ENCODE data around the gene PLCG1. TPM values are rescaled to one million over a fixed set of nuclear protein-coding genes. Genes with fewer than 3 reads are reported as not detected.

The PLCG1 gene
- total and polyA plus RNA-seq, 2 of the 8 experiments (the other 6 are each of a cell fraction or from before 2014, with no cell fraction given), result 103 to 154 TPM

DNA sequence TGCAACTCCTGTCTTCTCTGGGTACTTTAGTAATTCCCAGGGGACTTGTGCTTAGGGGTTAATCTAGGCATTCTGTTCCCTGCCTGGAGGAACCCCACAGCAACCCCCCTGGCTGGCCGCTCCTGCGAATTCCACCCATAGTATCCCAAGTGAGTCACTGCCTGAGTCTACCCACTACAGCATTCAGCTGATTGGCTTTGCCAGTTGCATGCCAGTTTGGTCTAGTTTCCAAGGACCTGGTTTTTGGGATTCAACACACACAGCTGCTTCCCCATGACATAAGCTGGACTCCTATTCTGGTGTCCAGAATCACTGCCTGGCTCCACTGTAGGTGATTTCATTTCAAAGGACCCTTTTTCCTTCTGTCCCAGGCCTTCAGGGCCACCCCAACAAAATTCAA is 40.3 kb downstream of the PLCG1 start:
- CTCF ChIA-PET (ENCODE audit: partially characterized antibody), result interaction anchor here (1.3 to 7.3 kb wide), 4 partner anchors 43 to 212 kb away, joined by 3 to 112 read pairs (median 4); partner anchors contain the start of gene LPIN3

More for the DNA sequence above, 40.3 kb downstream of the PLCG1 start:
- FAIRE-seq (no peak), DNase-seq (ENCODE audit: low read depth in 1 of 2, low spot score in 2 of 2) (peak; percentile 13 to 40)
- H3K79me2 ChIP-seq (ENCODE audit: control insufficient read depth in 1 of 2, insufficient read depth in 2 of 2, low read length in 2 of 2), result no peaks in the 10 kb centered on the region
- no peak overlapping the region for H3K9ac ChIP-seq (replicated peaks in 1 of 4; ENCODE audit: extremely low read depth in 1 of 4, low read depth in 3 of 4, low read length in 3 of 4)
- H3K79me1 ChIP-seq (ENCODE audit: low read depth, low read length), result no peaks in the 10 kb centered on the region
- peaks cover 17 to 42% (median 33%) of the 10 kb centered on the region in 4 experiments for H3K36me3 ChIP-seq (ENCODE audit: control insufficient read depth in 2 of 4, insufficient read depth in 4 of 4, low read length in 3 of 4)
- POLR2A ChIA-PET (ENCODE audit: partially characterized antibody), result interaction anchor here (1.6 kb wide), 1 partner anchor 22 kb away, joined by 3 read pairs; no protein-coding TSS in a partner anchor
- H3K14ac ChIP-seq (ENCODE audit: insufficient read length), result no peak overlapping the region
- H3K23me2 ChIP-seq (ENCODE audit: low read depth, low read length), result no peaks in the 10 kb centered on the region
- H2BK12ac ChIP-seq (ENCODE audit: low read depth, low read length), result no peak overlapping the region
- no peak overlapping the region for H4K91ac ChIP-seq (replicated peaks; ENCODE audit: insufficient read length, low read length)
- peaks cover 4 to 12% of the 10 kb centered on the region in 2 experiments for H4K20me1 ChIP-seq (replicated peaks in 1 of 2; ENCODE audit: control insufficient read depth in 1 of 2, insufficient read depth in 2 of 2, low read length in 2 of 2)
- H2AFZ ChIP-seq (ENCODE audit: low read length), result no peak overlapping the region
- TF ChIP-seq CBX8 (IDR thresholded peaks at IDR 0.05; ENCODE audit: borderline replicate concordance, low read depth, low read length) (no peak), FOSL1 (IDR thresholded peaks at IDR 0.05; ENCODE audit: insufficient read depth, low read depth, low read length) (no peak), RBBP5 (IDR thresholded peaks at IDR 0.05; ENCODE audit: borderline replicate concordance, low read depth, low read length) (no peak), ASH2L (IDR thresholded peaks at IDR 0.05; ENCODE audit: low read length) (no peak), ZNF274 (IDR thresholded peaks at IDR 0.05; ENCODE audit: borderline replicate concordance, extremely low read depth, low read length) (no peak), POLR2AphosphoS5 (IDR thresholded peaks at IDR 0.05; ENCODE audit: low read depth, low read length) (no peak), KDM4A (IDR thresholded peaks at IDR 0.05; ENCODE audit: low read depth, low read length, severe bottlenecking) (no peak), SUZ12 (IDR thresholded peaks at IDR 0.05; ENCODE audit: low read length) (no peak), PHF8 (conservative IDR thresholded peaks at IDR 0.05; ENCODE audit: low read depth, low read length) (no peak)
- H2BK15ac ChIP-seq (ENCODE audit: low read length), result no peak overlapping the region
- H3K27me3 ChIP-seq (replicated peaks in 1 of 4; ENCODE audit: control insufficient read depth in 3 of 4, extremely low read depth in 1 of 4, insufficient read depth in 3 of 4, low read length in 3 of 4), result no peaks in the 10 kb centered on the region
- H3K23ac ChIP-seq (ENCODE audit: insufficient read length), result no peak overlapping the region
- H2BK20ac ChIP-seq (ENCODE audit: low read length), result no peak overlapping the region
- no peak overlapping the region for H3K56ac ChIP-seq (replicated peaks; ENCODE audit: insufficient read length, low read depth, low read length)
- no peaks in the 10 kb centered on the region for H3K9me3 ChIP-seq (ENCODE audit: insufficient read depth in 2 of 2, low read depth in 1 of 2, low read length in 1 of 2)
- no peak overlapping the region for H3K4me3 ChIP-seq (ENCODE audit: extremely low read depth in 1 of 4, insufficient read depth in 2 of 4, low read depth in 3 of 4, low read length in 4 of 4)
- no peak overlapping the region for H2BK5ac ChIP-seq (ENCODE audit: low read depth, low read length)
- no peak overlapping the region for H3K4ac ChIP-seq (replicated peaks; ENCODE audit: insufficient read length, low read depth, low read length)
- H2AK5ac ChIP-seq (ENCODE audit: low read depth, low read length), result no peak overlapping the region
- no peak overlapping the region for H3K27ac ChIP-seq (ENCODE audit: low read depth, low read length)
- no peak overlapping the region for H4K8ac ChIP-seq (ENCODE audit: extremely low read depth, insufficient read depth, low read length)
- H3K18ac ChIP-seq (ENCODE audit: extremely low read depth, low read length), result no peak overlapping the region
- H4K5ac ChIP-seq (ENCODE audit: insufficient read length, low read depth, low read length), result no peak overlapping the region
- no peak overlapping the region for H2BK120ac ChIP-seq (replicated peaks; ENCODE audit: low read depth, low read length)
- WGBS, 2 experiments (ENCODE audit: extremely low coverage in 1 of 2, insufficient coverage in 1 of 2, insufficient read length in 1 of 2, insufficient replicate concordance in 2 of 2, low coverage in 1 of 2, low lambda C conversion rate in 2 of 2, missing lambda C conversion rate in 1 of 2), result 88% methylated on average over 2 of the region's 2 CpGs; no CpG with 5 or more reads in 1 of the 2 experiments
- H3K4me2 ChIP-seq (ENCODE audit: insufficient read depth in 1 of 2, low read depth in 2 of 2, low read length in 2 of 2), result no peak overlapping the region
- peaks cover 0 to 4% (median 0%) of the 10 kb centered on the region in 4 experiments; a peak in 1 of 7 replicates for H3K4me1 ChIP-seq (replicated peaks in 1 of 4; ENCODE audit: control insufficient read depth in 3 of 4, insufficient read depth in 4 of 4, low read length in 3 of 4)
